Measurements from ENCODE around the gene OR2C3.

OR2C3 gene

DNA sequence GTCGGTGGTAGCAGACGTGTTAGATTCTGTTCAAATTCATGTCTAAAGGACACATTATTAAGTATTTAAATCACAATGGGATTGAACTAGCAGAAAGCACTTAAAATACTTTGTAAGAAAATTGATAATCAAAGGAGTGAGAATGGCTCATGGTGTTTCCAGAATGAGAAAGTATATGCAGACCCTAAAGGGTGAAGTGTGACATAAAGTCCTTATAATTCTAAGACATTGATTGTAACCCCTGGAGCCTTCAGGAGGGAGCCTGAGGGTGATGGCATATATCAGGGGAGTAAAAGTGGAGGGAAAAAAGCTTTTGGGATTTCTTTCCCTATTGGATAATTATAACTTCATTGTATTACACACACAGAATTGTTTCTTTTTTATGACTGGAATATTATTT is at the start of gene OR2C3:
TSS of gene OR2C3 (minus strand) at position 101 of the 400 bp plus-strand sequence. CDS start 3,929 bp downstream, outside the sequence.
- Histone ChIP-seq H3K27me3 (ENCODE audit: low read depth, low read length) (peaks cover 12% of the 10 kb centered on the region), H3K4me1 (ENCODE audit: low read length) (peaks cover 18% of the 10 kb centered on the region), H3K4me2 (ENCODE audit: low read length) (no peak within 1 kb of the TSS), H3K4me3 (ENCODE audit: low read length) (no peak within 1 kb of the TSS), H4K20me1 (ENCODE audit: insufficient read depth, low read length) (no peaks in the 10 kb centered on the region), H2AFZ (ENCODE audit: low read depth, low read length) (no peak within 1 kb of the TSS), H3K9me3 (ENCODE audit: insufficient read depth, low read length) (0 out of 2 replicates have a peak, but pooled peaks cover 5% of the 10 kb centered on the region), H3K36me3 (replicated peaks; ENCODE audit: low read depth, low read length) (no peaks in the 10 kb centered on the region), H3K27ac (ENCODE audit: low read length) (no peak within 1 kb of the TSS), H3K9ac (ENCODE audit: low read length) (no peak within 1 kb of the TSS), H3K79me2 (ENCODE audit: low read length) (no peaks in the 10 kb centered on the region)
- TF ChIP-seq EZH2phosphoT487 (IDR thresholded peaks at IDR 0.05; ENCODE audit: low read depth), result no peak

DNA sequence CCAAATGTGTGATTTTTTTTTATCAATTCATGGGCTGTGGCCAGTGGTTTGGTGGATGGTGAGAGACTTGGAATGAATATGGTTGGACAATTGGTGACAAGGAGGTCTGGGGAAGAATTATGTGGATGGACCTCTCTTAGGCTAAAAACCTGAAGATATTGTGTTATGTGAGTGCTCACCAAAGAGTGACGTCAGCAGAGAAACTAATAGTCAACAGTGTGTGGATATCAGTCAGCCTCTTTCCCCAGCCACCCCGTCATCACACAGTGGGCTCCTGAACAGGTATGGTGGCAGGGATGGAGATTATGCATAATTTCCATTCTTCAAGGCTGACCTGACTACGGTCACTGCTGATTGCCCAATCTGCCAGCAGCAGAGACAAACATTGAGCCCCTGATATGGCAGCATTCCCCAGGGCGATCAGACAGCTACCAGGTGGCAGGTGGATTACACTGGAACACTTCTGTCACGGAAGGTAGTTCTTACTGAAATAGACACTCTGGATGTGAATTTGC is 42.8 kb upstream of the OR2C3 start:
- no peak overlapping the region for H3K4me2 ChIP-seq (ENCODE audit: low read length)
- no peaks in the 10 kb centered on the region for H3K9me3 ChIP-seq (ENCODE audit: insufficient read depth, low read length)
- H4K20me1 ChIP-seq (ENCODE audit: insufficient read depth, low read length), result no peaks in the 10 kb centered on the region
- peaks cover 7% of the 10 kb centered on the region; the same call in 1 of the 2 replicates for H3K27me3 ChIP-seq (ENCODE audit: low read depth, low read length)
- H3K36me3 ChIP-seq (replicated peaks; ENCODE audit: low read depth, low read length), result no peaks in the 10 kb centered on the region
- H3K4me3 ChIP-seq (ENCODE audit: low read length), result no peak overlapping the region
- no peaks in the 10 kb centered on the region for H3K79me2 ChIP-seq (ENCODE audit: low read length)
- TF ChIP-seq EZH2phosphoT487 (IDR thresholded peaks at IDR 0.05; ENCODE audit: low read depth), result no peak
- H3K4me1 ChIP-seq (ENCODE audit: low read length), result peaks cover 8% of the 10 kb centered on the region
- no peak overlapping the region for H2AFZ ChIP-seq (ENCODE audit: low read depth, low read length)
- no peak overlapping the region for H3K27ac ChIP-seq (ENCODE audit: low read length)
- no peak overlapping the region for H3K9ac ChIP-seq (ENCODE audit: low read length)

GRCh38 chr1:247576514-247576913 is 40.3 kb upstream of the OR2C3 start:
- Histone ChIP-seq H3K79me2 (ENCODE audit: low read length) (no peaks in the 10 kb centered on the region), H3K27me3 (ENCODE audit: low read depth, low read length) (no peaks in the 10 kb centered on the region), H3K36me3 (replicated peaks; ENCODE audit: low read depth, low read length) (no peaks in the 10 kb centered on the region), H3K4me3 (ENCODE audit: low read length) (no peak overlapping the region), H3K27ac (ENCODE audit: low read length) (no peak overlapping the region), H3K4me1 (ENCODE audit: low read length) (peaks cover 8% of the 10 kb centered on the region), H3K4me2 (ENCODE audit: low read length) (peak overlapping the region; percentile 21; the same call in 1 of the 2 replicates), H3K9me3 (ENCODE audit: insufficient read depth, low read length) (no peaks in the 10 kb centered on the region), H2AFZ (ENCODE audit: low read depth, low read length) (no peak overlapping the region), H4K20me1 (ENCODE audit: insufficient read depth, low read length) (no peaks in the 10 kb centered on the region), H3K9ac (ENCODE audit: low read length) (no peak overlapping the region)
- no peak for TF ChIP-seq EZH2phosphoT487 (IDR thresholded peaks at IDR 0.05; ENCODE audit: low read depth)
- TF ChIP-seq, protein P1, sequence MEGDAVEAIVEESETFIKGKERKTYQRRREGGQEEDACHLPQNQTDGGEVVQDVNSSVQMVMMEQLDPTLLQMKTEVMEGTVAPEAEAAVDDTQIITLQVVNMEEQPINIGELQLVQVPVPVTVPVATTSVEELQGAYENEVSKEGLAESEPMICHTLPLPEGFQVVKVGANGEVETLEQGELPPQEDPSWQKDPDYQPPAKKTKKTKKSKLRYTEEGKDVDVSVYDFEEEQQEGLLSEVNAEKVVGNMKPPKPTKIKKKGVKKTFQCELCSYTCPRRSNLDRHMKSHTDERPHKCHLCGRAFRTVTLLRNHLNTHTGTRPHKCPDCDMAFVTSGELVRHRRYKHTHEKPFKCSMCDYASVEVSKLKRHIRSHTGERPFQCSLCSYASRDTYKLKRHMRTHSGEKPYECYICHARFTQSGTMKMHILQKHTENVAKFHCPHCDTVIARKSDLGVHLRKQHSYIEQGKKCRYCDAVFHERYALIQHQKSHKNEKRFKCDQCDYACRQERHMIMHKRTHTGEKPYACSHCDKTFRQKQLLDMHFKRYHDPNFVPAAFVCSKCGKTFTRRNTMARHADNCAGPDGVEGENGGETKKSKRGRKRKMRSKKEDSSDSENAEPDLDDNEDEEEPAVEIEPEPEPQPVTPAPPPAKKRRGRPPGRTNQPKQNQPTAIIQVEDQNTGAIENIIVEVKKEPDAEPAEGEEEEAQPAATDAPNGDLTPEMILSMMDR (IDR thresholded peaks at IDR 0.05; ENCODE audit: low read depth, low read length), result peak; percentile 86

DNA sequence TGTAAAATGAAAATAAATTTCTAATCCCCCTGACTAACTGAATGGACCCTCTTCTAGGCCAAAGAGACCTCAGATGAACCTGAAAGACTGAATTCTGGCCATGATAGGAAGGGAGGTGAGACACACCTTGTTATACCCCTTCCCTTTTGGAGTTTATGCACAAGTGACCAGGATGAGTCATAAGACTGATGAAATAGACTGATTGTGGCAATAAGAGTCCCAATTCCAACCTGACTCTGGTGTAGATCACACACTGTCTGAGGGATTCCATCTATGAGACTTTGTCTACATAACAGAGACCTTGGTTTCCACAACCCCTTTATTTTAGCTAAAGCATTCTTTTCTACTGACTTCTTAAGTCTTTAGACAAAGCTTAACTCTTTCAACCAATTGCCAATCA is 38.4 kb upstream of the OR2C3 start:
- no peak overlapping the region for H3K4me2 ChIP-seq (ENCODE audit: low read length)
- no peaks in the 10 kb centered on the region for H3K36me3 ChIP-seq (replicated peaks; ENCODE audit: low read depth, low read length)
- TF ChIP-seq EZH2phosphoT487 (IDR thresholded peaks at IDR 0.05; ENCODE audit: low read depth), result no peak
- TF ChIP-seq, protein P1 (IDR thresholded peaks at IDR 0.05; ENCODE audit: low read depth, low read length), result no peak
- H3K27me3 ChIP-seq (ENCODE audit: low read depth, low read length), result no peaks in the 10 kb centered on the region
- H3K79me2 ChIP-seq (ENCODE audit: low read length), result no peaks in the 10 kb centered on the region
- H2AFZ ChIP-seq (ENCODE audit: low read depth, low read length), result no peak overlapping the region
- H3K4me3 ChIP-seq (ENCODE audit: low read length), result no peak overlapping the region
- H4K20me1 ChIP-seq (ENCODE audit: insufficient read depth, low read length), result no peaks in the 10 kb centered on the region
- H3K4me1 ChIP-seq (ENCODE audit: low read length), result peaks cover 8% of the 10 kb centered on the region
- H3K9me3 ChIP-seq (ENCODE audit: insufficient read depth, low read length), result no peaks in the 10 kb centered on the region
- no peak overlapping the region for H3K9ac ChIP-seq (ENCODE audit: low read length)
- no peak overlapping the region for H3K27ac ChIP-seq (ENCODE audit: low read length)

GRCh38 chr1:247574236-247574635 is 38.0 kb upstream of the OR2C3 start:
- no peak overlapping the region for H3K4me3 ChIP-seq (ENCODE audit: low read length)
- no peak overlapping the region for H2AFZ ChIP-seq (ENCODE audit: low read depth, low read length)
- H3K9me3 ChIP-seq (ENCODE audit: insufficient read depth, low read length), result no peaks in the 10 kb centered on the region
- no peak overlapping the region for H3K4me2 ChIP-seq (ENCODE audit: low read length)
- H3K9ac ChIP-seq (ENCODE audit: low read length), result no peak overlapping the region
- peaks cover 8% of the 10 kb centered on the region for H3K4me1 ChIP-seq (ENCODE audit: low read length)
- no peaks in the 10 kb centered on the region for H3K27me3 ChIP-seq (ENCODE audit: low read depth, low read length)
- H3K27ac ChIP-seq (ENCODE audit: low read length), result no peak overlapping the region
- TF ChIP-seq EZH2phosphoT487 (IDR thresholded peaks at IDR 0.05; ENCODE audit: low read depth), result no peak
- TF ChIP-seq, protein P1 (IDR thresholded peaks at IDR 0.05; ENCODE audit: low read depth, low read length), result no peak
- no peaks in the 10 kb centered on the region for H4K20me1 ChIP-seq (ENCODE audit: insufficient read depth, low read length)
- H3K36me3 ChIP-seq (replicated peaks; ENCODE audit: low read depth, low read length), result no peaks in the 10 kb centered on the region
- no peaks in the 10 kb centered on the region for H3K79me2 ChIP-seq (ENCODE audit: low read length)

Data from OCI-LY3 (cell line).